Measurements from ENCODE around the gene TAF9B. TPM values are rescaled to one million over a fixed set of nuclear protein-coding genes. Genes with fewer than 3 reads are reported as not detected.

The TAF9B gene
- 7.2 and 10.5 TPM in 2 replicates for total RNA-seq

GRCh38 chrX:78139160-78140123 lies at the start of gene TAF9B:
Gene TAF9B, minus strand, starts transcription at chrX:78139650. Its CDS starts 39 bp downstream, at chrX:78139611.

GRCh38 chrX:78103623-78104446 lies 35.6 kb downstream of the TAF9B start, which contains the start of gene PGK1:
Gene PGK1, plus strand, starts transcription at chrX:78104248. Its CDS starts 93 bp downstream, at chrX:78104341.

Other genes with a start within 250 kb of the TAF9B start
- 48.9 and 62.0 TPM in 2 replicates for gene MAGT1, start 244.2 kb downstream of the TAF9B start, total RNA-seq
- 207 and 283 TPM in 2 replicates for gene COX7B, start 240.2 kb downstream of the TAF9B start, total RNA-seq
- 7.4 and 10.2 TPM in 2 replicates for gene ATP7A, start 229.0 kb downstream of the TAF9B start, total RNA-seq
- gene PGAM4, start 170.0 kb downstream of the TAF9B start, total RNA-seq, result not detected in 2 replicates
- 926 and 1,058 TPM in 2 replicates for gene PGK1, start 35.4 kb downstream of the TAF9B start, total RNA-seq
- not detected in 2 replicates for gene CYSLTR1, start 188.0 kb upstream of the TAF9B start, total RNA-seq